Measurements from ENCODE around the gene ADAM11.
"Not testable (repeated sequence)": the region's sequence is repeated elsewhere in the genome, so short reads cannot be mapped to it uniquely, and the experiment has no call there.

The ADAM11 gene
- total RNA-seq: 0.68 to 3.3 (median 1.9) reads per million in 4 experiments

- no peak for DNase-seq
Measured at GRCh38 chr17:44758414-44759085, at the start of gene ADAM11. ADAM11 (plus strand) TSS chr17:44758988; CDS start chr17:44759200, 212 bp downstream.

- DNase-seq: no peak
Measured at GRCh38 chr17:44719444-44719843, 39.3 kb upstream of the ADAM11 start.

GRCh38 chr17:44722254-44722653 is 36.5 kb upstream of the ADAM11 start:
- no peak for DNase-seq

- DNase-seq: not testable (repeated sequence)
Measured at GRCh38 chr17:44726121-44726520, 32.7 kb upstream of the ADAM11 start.

- DNase-seq: no peak
Measured at GRCh38 chr17:44733753-44734152, 25.0 kb upstream of the ADAM11 start.

- DNase-seq: no peak
Measured at GRCh38 chr17:44734272-44734671, 24.5 kb upstream of the ADAM11 start.

GRCh38 chr17:44736551-44737240 is 22.1 kb upstream of the ADAM11 start:
- no peak for DNase-seq

GRCh38 chr17:44738214-44738906 is 20.4 kb upstream of the ADAM11 start:
- DNase-seq: no peak

- DNase-seq: no peak
Measured at GRCh38 chr17:44741316-44741715, 17.5 kb upstream of the ADAM11 start.

- DNase-seq: no peak
Measured at GRCh38 chr17:44745301-44745700, 13.5 kb upstream of the ADAM11 start.

GRCh38 chr17:44745738-44746137 is 13.1 kb upstream of the ADAM11 start:
- not testable (repeated sequence) for DNase-seq

GRCh38 chr17:44747566-44747965 is 11.2 kb upstream of the ADAM11 start:
- no peak for DNase-seq

- no peak for DNase-seq
Measured at GRCh38 chr17:44749076-44749979, 9.5 kb upstream of the ADAM11 start.

GRCh38 chr17:44749980-44750318 is 8.8 kb upstream of the ADAM11 start:
- no peak for DNase-seq

- no peak for DNase-seq
Measured at GRCh38 chr17:44751331-44751730, 7.5 kb upstream of the ADAM11 start.

- no peak for DNase-seq
Measured at GRCh38 chr17:44751806-44752205, 7.0 kb upstream of the ADAM11 start.

GRCh38 chr17:44752953-44753861 is 5.6 kb upstream of the ADAM11 start:
- DNase-seq: no peak

GRCh38 chr17:44754276-44754675 is 4.5 kb upstream of the ADAM11 start:
- no peak for DNase-seq

- not testable (repeated sequence) for DNase-seq
Measured at GRCh38 chr17:44755180-44755579, 3.6 kb upstream of the ADAM11 start.

- no peak for DNase-seq
Measured at GRCh38 chr17:44757045-44757917, 1.5 kb upstream of the ADAM11 start.
